ENCODE measurements around the gene TINAG. TPM values are rescaled to one million over a fixed set of nuclear protein-coding genes. Genes with fewer than 3 reads are reported as not detected.
"Not testable (repeated sequence)": the region's sequence is repeated elsewhere in the genome, so short reads cannot be mapped to it uniquely, and the experiment has no call there.

The TINAG gene
- polyA plus RNA-seq, 3 donors from 2014 or later: not detected

- no peak overlapping the region for H3K4me3 Mint-ChIP-seq
- no peak for DNase-seq
- H3K4me1 Mint-ChIP-seq: no peaks in the 10 kb centered on the region
- no peaks in the 10 kb centered on the region for H3K27me3 Mint-ChIP-seq (ENCODE audit: low read depth in 3 of 3)
- peaks cover 0 to 16% (median 6%) of the 10 kb centered on the region in 6 donors for H3K9me3 Mint-ChIP-seq
- no peaks in the 10 kb centered on the region for H3K36me3 Mint-ChIP-seq
- no peak overlapping the region for H3K27ac Mint-ChIP-seq
Measured at GRCh38 chr6:54288474-54288873, 19.8 kb upstream of the TINAG start.

GRCh38 chr6:54289426-54289825 is 18.8 kb upstream of the TINAG start:
- no peaks in the 10 kb centered on the region for H3K4me1 Mint-ChIP-seq
- DNase-seq: no peak
- H3K36me3 Mint-ChIP-seq: no peaks in the 10 kb centered on the region
- peaks cover 0 to 14% (median 5%) of the 10 kb centered on the region in 6 donors for H3K9me3 Mint-ChIP-seq
- H3K27me3 Mint-ChIP-seq (ENCODE audit: low read depth in 3 of 3): peaks cover 0 to 1% (median 0%) of the 10 kb centered on the region in 3 donors
- no peak overlapping the region for H3K4me3 Mint-ChIP-seq
- H3K27ac Mint-ChIP-seq: no peak overlapping the region

- Mint-ChIP-seq H3K27me3 (ENCODE audit: low read depth in 3 of 3) (peaks cover 0 to 1% (median 0%) of the 10 kb centered on the region in 3 donors), H3K36me3 (no peaks in the 10 kb centered on the region), H3K9me3 (peaks cover 0 to 16% (median 8%) of the 10 kb centered on the region in 6 donors), H3K27ac (no peak overlapping the region), H3K4me1 (no peaks in the 10 kb centered on the region), H3K4me3 (no peak overlapping the region)
- DNase-seq: no peak
Measured at GRCh38 chr6:54291146-54291545, 17.1 kb upstream of the TINAG start.

- Mint-ChIP-seq H3K27ac (no peak overlapping the region), H3K4me3 (no peak overlapping the region), H3K9me3 (peaks cover 0 to 16% (median 9%) of the 10 kb centered on the region in 6 donors), H3K36me3 (no peaks in the 10 kb centered on the region), H3K27me3 (ENCODE audit: low read depth in 3 of 3) (peaks cover 0 to 1% (median 0%) of the 10 kb centered on the region in 3 donors), H3K4me1 (no peaks in the 10 kb centered on the region)
- DNase-seq: no peak
Measured at GRCh38 chr6:54291738-54292137, 16.5 kb upstream of the TINAG start.

GRCh38 chr6:54294965-54295532 is 13.2 kb upstream of the TINAG start:
- peaks cover 0 to 1% (median 0%) of the 10 kb centered on the region in 3 donors for H3K27me3 Mint-ChIP-seq (ENCODE audit: low read depth in 3 of 3)
- no peaks in the 10 kb centered on the region for H3K4me1 Mint-ChIP-seq
- no peak overlapping the region for H3K4me3 Mint-ChIP-seq
- no peaks in the 10 kb centered on the region for H3K36me3 Mint-ChIP-seq
- H3K9me3 Mint-ChIP-seq: peaks cover 0 to 11% (median 7%) of the 10 kb centered on the region in 6 donors
- DNase-seq: no peak
- H3K27ac Mint-ChIP-seq: no peak overlapping the region

GRCh38 chr6:54299542-54300269 is 8.5 kb upstream of the TINAG start:
- no peak for DNase-seq
- Mint-ChIP-seq H3K4me1 (no peaks in the 10 kb centered on the region), H3K27ac (no peak overlapping the region), H3K27me3 (ENCODE audit: low read depth in 3 of 3) (peaks cover 0 to 2% (median 0%) of the 10 kb centered on the region in 3 donors), H3K4me3 (no peak overlapping the region), H3K9me3 (peaks cover 2 to 14% (median 10%) of the 10 kb centered on the region in 6 donors), H3K36me3 (no peaks in the 10 kb centered on the region)

GRCh38 chr6:54301770-54302169 is 6.5 kb upstream of the TINAG start:
- no peak for DNase-seq
- no peak overlapping the region for H3K27ac Mint-ChIP-seq
- H3K9me3 Mint-ChIP-seq: peaks cover 2 to 11% (median 6%) of the 10 kb centered on the region in 6 donors
- no peaks in the 10 kb centered on the region for H3K4me1 Mint-ChIP-seq
- no peak overlapping the region for H3K4me3 Mint-ChIP-seq
- H3K36me3 Mint-ChIP-seq: no peaks in the 10 kb centered on the region
- peaks cover 0 to 2% (median 0%) of the 10 kb centered on the region in 3 donors for H3K27me3 Mint-ChIP-seq (ENCODE audit: low read depth in 3 of 3)

GRCh38 chr6:54307439-54307910 is 766 bp upstream of the TINAG start:
- H3K9me3 Mint-ChIP-seq: peaks cover 0 to 8% (median 7%) of the 10 kb centered on the region in 6 donors
- no peak for DNase-seq
- H3K36me3 Mint-ChIP-seq: no peaks in the 10 kb centered on the region
- H3K4me1 Mint-ChIP-seq: no peaks in the 10 kb centered on the region
- no peak overlapping the region for H3K4me3 Mint-ChIP-seq
- no peak overlapping the region for H3K27ac Mint-ChIP-seq
- no peaks in the 10 kb centered on the region for H3K27me3 Mint-ChIP-seq (ENCODE audit: low read depth in 3 of 3)

- Mint-ChIP-seq H3K27me3 (ENCODE audit: low read depth in 3 of 3) (no peaks in the 10 kb centered on the region), H3K27ac (no peak overlapping the region), H3K4me3 (no peak overlapping the region), H3K4me1 (no peaks in the 10 kb centered on the region), H3K9me3 (peaks cover 0 to 7% (median 4%) of the 10 kb centered on the region in 6 donors), H3K36me3 (no peaks in the 10 kb centered on the region)
- DNase-seq: no peak
Measured at GRCh38 chr6:54308986-54309315, 710 bp downstream of the TINAG start.

GRCh38 chr6:54310377-54311152 is 2.3 kb downstream of the TINAG start:
- Mint-ChIP-seq H3K27ac (no peak overlapping the region), H3K4me3 (no peak overlapping the region)

GRCh38 chr6:54315656-54316055 is 7.4 kb downstream of the TINAG start:
- Mint-ChIP-seq H3K4me1 (no peaks in the 10 kb centered on the region), H3K9me3 (peaks cover 0 to 11% (median 3%) of the 10 kb centered on the region in 6 donors), H3K36me3 (no peaks in the 10 kb centered on the region), H3K27me3 (ENCODE audit: low read depth in 3 of 3) (no peaks in the 10 kb centered on the region), H3K27ac (no peak overlapping the region), H3K4me3 (no peak overlapping the region)
- no peak for DNase-seq

More at GRCh38 chr6:54310377-54311152, 2.3 kb downstream of the TINAG start:
- no peaks in the 10 kb centered on the region for H3K27me3 Mint-ChIP-seq (ENCODE audit: low read depth in 3 of 3)
- no peak for DNase-seq
- no peaks in the 10 kb centered on the region for H3K36me3 Mint-ChIP-seq
- H3K9me3 Mint-ChIP-seq: peaks cover 0 to 7% (median 2%) of the 10 kb centered on the region in 6 donors
- H3K4me1 Mint-ChIP-seq: no peaks in the 10 kb centered on the region

- no peak for DNase-seq
- Mint-ChIP-seq H3K4me1 (no peaks in the 10 kb centered on the region), H3K4me3 (no peak overlapping the region), H3K27me3 (ENCODE audit: low read depth in 3 of 3) (no peaks in the 10 kb centered on the region), H3K27ac (no peak overlapping the region), H3K9me3 (peaks cover 0 to 13% (median 3%) of the 10 kb centered on the region in 6 donors), H3K36me3 (no peaks in the 10 kb centered on the region)
Measured at GRCh38 chr6:54320871-54321270, 12.6 kb downstream of the TINAG start.

- H3K27me3 Mint-ChIP-seq (ENCODE audit: low read depth in 3 of 3): no peaks in the 10 kb centered on the region
- no peak for DNase-seq
- H3K4me1 Mint-ChIP-seq: no peaks in the 10 kb centered on the region
- no peaks in the 10 kb centered on the region for H3K36me3 Mint-ChIP-seq
- H3K9me3 Mint-ChIP-seq: peaks cover 14 to 26% (median 20%) of the 10 kb centered on the region in 6 donors
- H3K27ac Mint-ChIP-seq: no peak overlapping the region
- H3K4me3 Mint-ChIP-seq: no peak overlapping the region
Measured at GRCh38 chr6:54327631-54328030, 19.4 kb downstream of the TINAG start.

GRCh38 chr6:54331571-54331970 is 23.3 kb downstream of the TINAG start:
- H3K4me3 Mint-ChIP-seq, H3K36me3 Mint-ChIP-seq: not testable (repeated sequence)
- H3K9me3 Mint-ChIP-seq: peaks cover 14 to 40% (median 21%) of the 10 kb centered on the region in 6 donors

More at GRCh38 chr6:54331571-54331970, 23.3 kb downstream of the TINAG start:
- DNase-seq; H3K27ac Mint-ChIP-seq; H3K4me1 Mint-ChIP-seq; H3K27me3 Mint-ChIP-seq (ENCODE audit: low read depth in 3 of 3): not testable (repeated sequence)

All from immature natural killer cell (primary cell).